Measurements from ENCODE around the gene GPC3.

GPC3 gene

DNA sequence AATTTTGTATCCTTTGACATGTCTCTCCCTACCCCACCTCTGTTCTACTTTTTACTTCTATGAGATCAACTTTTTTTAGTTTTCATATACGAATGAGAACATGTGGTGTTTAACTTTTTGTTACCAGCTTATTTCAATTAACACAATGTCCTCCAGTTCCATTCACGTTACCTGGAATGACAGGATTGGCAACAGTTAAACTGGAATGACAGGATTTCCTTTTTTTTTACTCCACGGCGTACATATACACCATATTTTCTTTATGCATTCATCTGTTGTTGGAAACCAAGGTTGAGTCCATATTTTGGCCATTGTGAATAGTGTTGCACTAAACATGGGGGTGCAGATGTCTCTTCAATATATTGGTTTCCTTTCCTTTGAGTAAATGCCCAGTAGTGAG, 398.3 kb downstream of the GPC3 start:
- DNase-seq, result no peak

DNA sequence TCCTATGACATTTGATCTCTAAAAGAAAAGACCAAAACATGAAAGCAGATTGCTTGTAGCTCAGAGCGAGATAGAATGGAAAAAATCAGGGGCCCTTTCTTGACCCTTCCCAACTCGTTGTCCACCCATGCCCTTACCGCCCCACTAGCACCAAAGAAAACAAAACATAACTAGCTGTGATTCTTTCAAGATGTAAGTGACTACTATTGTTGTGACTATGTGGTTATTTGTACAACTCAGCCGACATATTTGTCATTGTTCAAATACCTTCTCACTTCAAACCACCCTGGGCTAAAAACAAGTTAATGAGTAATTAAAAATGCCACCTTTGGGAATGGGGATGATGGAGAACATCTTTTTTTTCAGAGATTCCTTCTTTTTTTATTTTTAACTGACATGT, 399.0 kb downstream of the GPC3 start:
- no peak for DNase-seq

DNA sequence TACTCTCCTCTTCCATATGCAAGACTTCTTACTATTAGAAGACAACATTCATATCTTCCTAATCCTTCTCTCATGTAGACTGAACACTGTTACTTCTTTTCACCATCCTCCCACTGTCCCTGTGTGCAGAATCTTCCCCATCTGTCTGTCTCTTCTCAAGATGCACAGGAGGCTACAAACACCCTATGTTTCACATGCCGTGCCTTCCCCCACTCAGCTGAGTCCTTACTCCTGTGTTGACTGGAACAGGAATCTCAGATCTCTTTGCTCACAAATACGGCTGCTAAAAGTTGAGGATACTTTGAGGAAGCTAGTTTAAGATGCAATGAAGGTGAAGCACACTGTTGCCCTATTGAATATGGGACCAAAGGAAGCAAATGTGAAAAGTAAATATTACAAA, 401.6 kb downstream of the GPC3 start:
- no peak for DNase-seq

DNA sequence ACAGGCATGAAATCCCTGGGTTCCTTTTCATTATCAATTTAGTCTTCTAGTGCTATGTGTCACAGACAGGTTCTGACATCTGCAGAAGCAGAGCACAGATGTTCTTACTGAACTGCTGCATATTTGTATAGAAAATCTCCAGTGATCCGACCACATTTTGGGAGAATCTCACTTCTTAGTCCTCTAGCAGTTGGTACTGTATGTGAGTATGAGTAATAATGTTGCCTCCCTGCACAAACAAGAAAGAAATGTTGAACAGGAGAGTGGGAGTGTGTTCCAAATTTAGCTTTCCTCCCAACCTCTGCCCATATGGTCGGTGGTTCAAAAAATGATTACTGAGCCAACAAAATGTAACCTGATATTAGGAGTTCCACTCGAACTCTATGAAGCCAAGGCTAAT, 404.8 kb downstream of the GPC3 start:
- DNase-seq, result no peak

DNA sequence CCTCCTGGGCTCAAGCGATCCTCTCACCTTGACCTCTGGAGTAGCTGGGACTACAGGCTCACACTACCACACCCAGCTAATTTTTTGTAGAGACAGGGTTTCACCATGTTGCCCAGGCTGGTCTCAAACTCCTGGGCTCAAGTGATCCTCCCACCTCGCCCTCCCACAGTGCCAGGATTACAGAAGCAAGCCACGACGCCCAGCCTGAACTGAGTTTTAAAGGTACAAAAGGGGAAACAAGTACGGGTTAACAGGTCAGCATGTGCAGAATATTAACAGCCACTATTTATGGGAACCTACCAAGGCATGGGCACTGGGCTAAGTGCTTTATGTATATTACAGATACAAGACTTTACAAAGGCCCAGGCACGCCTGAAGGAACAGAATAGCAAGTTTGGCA, 405.8 kb downstream of the GPC3 start:
- no peak for DNase-seq

DNA sequence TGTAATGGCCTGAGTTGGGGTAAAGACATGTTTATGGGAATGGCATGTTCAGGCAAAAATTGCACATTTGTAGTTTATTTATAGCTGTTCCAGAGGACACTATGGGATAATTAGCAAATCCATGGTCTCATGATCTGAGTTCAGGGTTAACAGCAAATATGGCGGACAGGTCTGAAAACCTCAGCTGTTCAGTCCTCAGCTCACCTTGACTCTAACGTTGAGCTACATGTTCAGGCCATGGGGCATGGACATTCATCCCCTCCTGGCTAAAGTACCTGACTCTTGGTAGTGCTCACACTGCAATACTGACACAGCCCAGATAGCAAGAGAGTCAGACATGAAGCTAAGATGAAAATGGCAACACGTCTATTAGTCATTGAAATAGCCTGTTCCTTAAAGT, 408.5 kb downstream of the GPC3 start:
- DNase-seq, result no peak

DNA sequence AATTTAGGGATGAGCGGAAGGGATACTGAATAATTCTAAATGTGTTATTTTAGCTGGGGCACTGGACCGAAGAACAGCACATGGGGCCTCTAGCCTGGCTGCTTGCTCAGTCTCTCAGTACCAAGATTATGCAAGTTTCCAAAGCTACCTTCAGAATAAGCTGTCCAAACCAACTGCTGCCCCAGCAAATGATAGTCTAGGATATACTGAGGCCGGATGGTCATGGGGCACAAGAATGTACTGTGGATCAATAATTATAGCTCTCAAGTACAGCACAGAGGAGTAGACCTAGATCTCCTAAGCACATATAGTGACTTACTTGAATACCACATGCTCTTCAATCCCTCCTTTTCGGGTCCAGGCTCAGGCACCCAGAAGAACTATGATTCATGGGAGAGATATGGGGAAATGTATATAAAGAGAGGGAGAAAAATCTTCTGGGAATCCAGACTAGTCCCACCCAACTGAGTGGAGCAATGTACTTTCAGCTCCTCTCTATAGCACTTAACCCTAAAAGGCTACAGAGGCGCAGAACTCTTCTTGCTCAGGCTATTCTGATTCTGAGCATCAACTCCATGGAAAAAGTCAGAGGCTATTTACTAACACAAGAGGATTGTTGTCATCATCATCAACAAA, 409.8 kb downstream of the GPC3 start:
- DNase-seq, result no peak

DNA sequence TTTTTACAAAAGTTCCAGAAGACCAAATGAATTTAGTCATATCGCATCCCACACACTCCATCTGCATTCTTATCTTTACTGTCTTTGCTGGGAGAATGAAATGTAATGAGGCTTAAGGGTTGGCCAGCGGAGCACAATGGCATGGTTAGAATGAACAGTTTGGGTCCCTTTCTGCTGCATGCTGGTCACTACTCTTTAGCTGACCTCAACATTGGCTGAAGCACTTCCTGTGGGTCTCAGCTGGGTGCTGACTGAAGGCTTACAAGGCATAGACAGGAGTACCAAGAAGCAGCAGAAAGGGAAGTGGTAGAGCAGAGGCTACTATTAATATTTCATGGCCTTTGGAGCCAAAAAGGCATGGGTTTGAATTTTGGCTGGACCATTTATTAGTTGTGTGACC, 410.7 kb downstream of the GPC3 start:
- DNase-seq, result no peak

DNA sequence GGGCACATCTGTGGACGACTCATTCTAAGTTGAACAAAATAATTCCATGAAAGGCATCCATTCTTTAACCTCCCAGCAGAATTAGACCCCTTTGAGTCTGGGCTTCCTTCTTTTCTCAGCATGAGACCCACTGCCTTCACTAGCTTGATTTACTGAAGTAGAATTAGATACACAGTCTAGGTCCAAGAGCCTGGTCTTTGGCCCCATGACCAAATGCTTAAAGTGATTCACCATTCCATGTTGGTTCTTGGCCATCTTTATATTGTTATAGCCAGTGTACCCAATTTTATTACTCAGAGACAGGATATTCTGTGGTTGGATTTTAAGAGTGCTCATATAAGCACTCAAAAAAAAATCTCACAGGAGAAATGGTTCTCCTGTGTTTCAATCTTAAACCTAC, 414.8 kb downstream of the GPC3 start:
- DNase-seq, result no peak

DNA sequence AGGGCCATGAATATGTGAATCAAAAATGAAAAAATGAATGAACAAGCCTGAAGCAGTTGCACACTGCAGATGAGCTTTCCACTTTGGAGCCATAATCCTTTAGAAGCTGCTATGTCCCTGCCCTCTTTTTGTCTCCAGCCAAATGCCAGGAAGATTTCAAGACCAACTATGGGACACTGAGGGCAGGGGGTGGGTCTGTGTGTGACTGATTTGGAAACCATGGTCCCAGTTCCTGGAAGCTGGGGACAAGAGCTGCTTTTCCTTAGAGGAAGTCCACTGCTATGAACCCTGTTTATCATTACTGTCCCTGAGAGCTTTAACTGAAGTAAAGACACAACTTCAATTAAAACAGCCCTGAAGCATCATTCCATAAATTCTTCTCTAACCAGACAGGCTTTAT, 416.2 kb downstream of the GPC3 start:
- no peak for DNase-seq

DNA sequence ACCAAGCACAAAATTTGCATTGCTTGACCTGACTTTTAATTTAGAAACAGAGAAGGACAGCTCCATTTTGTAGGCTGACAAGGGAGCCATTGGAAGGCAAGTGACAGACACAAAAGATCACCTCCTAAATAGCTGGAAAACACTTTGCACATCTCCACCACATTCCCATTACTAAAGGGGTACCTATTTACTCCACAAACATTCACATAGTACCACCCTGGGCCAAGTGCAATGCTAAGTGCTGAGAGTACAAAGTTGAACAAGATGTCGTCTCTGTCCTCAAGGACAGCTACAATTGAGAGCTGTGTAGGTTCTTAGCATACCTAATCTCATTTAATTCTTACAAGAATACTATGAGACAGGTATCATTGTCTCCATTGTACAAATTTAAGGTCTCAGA, 417.3 kb downstream of the GPC3 start:
- DNase-seq, result no peak

DNA sequence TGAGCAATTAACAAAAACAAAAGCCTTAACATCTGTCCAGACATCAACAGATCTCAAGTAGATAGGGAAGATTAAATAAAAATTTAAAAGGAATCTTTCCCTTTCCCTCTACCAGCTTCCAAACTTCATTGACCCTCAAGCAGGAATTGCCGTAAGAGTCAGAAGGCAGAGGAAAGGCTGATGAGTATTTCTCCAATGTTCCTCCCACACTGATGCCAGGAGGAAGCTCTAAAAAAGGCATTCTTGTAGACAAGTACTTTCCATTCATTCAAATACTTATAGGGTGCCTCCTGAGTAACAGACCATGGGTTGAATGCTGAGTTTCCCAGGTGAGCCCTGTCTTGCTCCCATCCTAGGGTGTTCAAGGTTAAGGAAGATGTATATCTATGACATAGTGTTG, 418.5 kb downstream of the GPC3 start:
- no peak for DNase-seq

DNA sequence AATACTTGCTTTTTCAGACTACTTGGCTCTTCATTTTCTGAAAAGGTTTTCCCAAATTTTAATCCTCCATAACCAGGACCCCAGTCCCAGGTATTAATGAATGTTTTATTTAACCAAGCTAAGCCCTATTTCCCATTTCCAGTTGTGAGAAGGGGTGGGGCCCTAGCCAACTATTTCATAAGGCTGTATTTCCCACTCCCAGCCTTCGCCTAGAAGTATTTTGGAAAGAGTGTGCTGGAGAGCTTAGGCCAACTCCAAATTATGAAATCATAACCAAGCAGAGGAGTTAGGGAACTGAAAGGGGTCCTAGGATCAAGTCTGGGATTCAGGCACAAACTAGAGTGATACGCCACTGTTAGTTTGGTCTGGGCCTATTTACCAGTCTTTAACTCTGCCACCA, 421.7 kb downstream of the GPC3 start:
- no peak for DNase-seq

DNA sequence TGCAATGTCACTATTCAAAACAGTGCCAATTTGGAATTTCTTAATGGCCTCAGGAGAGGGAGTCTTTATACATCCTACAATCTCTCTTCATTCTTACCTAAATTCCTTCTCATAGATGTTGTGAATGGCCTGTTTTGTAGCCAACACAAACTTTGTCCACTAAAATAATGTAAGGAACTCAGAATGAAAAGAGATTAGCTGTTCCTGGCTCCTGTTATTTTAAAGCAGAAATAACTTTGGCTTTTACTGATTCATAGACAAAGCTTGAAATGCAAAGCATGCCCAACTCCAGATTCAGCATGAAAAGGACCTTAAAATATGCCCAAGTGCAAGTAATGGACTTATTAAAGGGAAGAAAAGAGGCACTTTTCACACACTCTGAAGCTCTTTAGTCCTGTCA, 424.1 kb downstream of the GPC3 start:
- DNase-seq, result no peak

DNA sequence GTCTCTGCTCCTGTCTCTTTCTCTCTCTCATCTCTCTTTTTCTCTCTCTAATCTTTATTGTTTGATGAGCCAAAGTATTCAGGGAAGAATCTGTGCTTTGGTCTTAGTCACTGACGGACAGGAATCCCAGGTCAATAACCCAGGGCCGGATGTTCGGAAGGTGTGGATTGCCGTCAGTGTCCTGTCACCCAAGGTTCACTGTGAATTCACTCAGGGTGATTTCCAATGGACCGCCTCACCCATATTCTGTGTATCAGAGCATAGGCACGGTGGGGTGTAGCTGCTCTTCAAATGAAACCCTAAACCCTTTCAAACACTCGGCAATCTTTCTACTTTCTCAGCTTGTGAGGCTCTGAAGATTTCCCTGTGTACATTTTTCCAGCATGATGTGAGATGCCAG, 425.5 kb downstream of the GPC3 start:
- DNase-seq, result no peak

DNA sequence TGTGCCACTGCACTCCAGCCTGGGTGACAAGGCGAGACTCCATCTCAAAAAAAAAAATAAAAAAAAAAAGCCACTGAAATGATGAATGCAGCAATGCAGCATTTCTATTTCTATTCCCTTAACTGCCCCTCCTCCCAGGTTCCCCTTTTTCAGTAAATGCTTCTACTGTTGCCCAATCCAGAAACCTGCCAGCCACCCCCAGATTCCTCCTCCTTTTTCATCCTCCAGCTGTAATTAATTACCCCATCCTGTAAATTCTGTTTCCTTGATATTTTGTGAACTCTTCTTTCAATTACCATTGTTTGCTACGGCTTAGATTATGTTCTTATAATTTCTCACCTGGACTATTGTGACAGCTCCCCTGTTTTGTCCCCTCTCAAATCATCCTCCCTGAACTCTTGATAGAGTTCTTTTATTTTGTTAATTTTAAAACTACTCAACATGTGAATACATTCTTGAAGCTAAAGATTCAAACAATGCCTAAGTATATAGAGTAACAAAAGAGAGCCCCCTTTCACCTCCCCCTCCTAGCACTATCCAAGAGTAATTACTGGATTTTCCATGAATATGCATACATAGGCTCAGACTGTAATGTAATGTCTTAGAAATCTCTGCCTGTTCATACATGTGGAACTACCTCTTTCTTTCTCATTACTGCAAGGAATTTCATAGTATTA, 429.5 kb downstream of the GPC3 start:
- no peak for DNase-seq

DNA sequence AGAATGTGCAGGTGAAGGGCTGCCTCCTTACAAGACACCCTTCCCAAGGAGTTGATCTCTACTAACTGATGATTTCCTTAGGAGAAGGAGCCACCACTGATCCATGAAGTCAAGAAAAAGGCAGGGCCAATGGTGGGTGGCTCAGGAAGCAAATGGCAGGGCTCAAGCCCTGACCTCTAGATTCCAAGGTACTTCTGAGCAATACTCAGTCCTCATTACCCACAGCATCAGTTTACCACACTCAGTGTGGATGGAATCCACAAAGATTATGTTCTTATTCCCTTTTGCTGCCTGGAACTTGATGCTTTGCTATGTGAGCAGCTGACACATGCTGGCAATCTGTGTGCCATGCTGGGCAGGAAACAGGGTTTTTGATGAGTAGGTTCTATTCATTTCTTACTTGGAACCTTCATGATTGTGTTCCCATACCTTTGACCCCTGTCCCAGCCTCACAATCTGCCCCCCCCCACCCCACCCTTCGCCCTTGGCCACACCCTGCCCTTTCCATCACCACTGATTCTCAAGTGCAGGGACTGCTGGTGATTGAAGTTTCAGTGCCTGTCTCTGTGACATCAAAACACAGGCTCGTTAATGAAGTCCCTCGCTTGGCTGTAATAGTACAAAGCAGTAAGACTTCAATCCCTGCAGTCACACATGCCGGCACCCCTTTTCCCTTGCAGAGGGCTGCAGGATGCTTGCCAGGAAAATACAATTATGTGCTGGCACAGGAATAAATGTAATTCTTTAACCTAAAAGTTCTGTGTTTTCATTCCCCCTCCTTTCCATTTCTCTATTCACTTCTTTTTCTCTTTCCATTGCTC, 434.5 kb downstream of the GPC3 start:
- DNase-seq, result no peak

DNA sequence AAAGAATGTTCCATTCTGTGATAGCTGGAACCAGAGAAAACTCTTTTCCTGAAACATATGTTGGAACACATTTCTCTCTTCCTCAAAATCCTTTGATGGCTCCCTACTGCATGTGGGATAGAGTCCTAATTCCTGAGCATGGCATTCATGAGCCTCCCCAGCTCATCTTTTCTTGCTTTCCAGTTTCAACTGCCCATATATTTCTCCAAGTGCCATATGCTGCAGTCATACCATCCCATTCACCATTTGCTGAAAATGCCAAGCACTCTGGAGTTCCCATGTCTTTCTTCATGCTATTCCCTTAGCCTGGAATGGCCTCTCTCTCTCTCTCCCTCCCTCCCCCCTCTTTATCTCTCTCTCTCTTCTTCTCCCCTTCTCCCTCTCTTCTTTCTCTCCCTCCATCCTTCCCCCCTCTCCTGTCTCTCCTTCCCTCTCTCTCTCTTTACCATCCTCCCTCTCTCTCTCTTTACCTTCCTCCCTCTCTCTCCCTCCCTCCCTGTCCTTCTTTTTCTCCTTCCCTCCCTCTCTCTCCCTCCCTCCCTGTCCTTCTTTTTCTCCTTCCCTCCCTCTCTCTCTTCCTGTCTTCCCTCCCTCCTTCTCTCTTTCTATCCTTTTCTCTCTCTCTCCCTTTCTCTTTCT, 436.0 kb downstream of the GPC3 start:
- no peak for DNase-seq

DNA sequence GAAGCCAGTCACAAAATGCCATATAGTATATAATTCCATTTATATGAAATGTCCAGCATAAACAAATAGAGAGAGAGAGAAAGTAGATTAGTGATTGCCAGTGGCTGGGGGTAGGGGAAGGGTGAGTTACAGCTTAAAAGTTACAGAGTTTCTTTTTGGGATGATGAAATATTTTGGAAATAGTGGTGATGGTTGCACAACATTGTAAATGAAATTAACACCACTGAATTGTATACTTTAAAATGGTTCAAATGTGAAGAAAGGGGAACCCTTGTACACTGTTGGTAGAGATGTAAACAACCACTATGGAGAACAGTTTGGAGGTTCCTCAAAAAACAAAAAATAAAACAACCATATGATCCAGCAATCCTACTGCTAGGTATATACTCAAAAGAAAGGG, 439.0 kb downstream of the GPC3 start:
- no peak for DNase-seq

DNA sequence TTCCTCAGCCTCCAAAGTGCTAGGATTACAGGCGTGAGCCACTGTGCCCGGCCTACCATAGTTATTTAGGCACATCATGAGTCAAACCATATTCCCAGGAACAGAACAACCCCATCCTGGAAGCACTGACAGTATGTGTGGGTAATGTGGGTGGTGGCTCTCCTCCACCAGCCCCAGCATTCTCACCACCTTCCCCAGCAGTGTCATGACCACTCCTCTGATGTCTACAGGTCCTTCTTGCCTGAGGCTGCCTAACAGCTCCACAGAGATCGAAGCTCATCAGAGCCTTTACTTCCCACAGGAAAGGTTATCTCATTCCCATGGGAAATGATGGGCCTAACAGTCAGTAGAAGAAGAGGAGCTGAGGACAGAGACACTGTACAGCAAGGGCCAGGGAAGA, 440.6 kb downstream of the GPC3 start:
- no peak for DNase-seq

DNA sequence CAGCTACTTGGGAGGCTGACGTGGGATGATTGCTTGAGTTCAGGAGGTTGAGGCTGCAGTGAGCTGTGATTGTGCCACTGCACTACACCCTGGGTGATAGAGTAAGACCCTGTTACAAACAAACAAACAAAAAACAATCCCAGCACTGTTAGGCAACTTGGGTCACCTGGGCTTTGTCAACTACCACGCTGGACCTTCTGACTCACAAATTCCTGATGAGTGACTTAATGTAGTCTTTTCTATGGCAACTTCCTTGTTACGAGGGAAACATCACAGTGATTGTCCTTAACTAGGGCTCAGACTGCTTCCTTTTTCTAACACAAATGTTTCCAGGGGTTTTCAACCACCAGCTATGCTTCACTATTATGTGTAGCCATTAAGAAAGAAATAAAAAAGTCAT, 441.3 kb downstream of the GPC3 start:
- DNase-seq, result no peak

DNA sequence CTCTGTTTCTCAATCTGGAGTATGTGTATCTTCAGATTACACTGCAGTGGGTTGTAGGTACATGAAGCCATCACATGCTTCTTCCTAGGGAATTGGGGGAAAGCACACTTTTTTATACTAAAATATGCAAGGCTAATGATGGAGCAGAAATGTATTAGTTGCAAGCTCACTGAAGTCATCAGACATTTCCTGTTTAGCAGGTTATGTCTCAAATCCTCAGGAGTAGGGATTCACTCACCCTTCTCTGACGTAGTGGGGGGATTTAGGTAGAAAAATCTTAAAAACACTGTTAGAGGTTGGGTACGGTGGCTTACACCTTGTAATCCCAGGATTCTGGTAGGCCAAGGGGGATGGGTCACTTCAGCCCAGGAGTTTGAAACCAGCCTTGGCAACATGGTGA, 441.7 kb downstream of the GPC3 start:
- DNase-seq, result no peak

DNA sequence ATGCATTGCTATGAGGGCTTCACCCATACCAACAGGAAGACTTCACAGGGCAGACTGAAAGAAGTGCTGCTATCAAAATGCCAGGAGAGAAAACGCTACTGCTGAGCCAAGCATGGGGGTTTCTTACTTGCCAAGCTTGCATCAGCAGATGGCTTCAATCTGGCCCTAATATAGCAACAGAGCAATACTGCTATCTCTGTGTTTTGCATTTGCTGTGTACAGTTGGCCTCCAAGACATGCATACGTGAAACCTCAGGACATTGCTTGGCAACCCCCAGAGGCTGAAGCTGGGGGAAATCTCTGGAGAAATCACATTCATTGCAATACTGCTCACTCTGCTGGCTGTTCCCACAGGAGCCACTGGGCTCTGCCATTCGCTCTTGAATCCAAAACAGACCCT, 442.9 kb downstream of the GPC3 start:
- DNase-seq, result no peak

DNA sequence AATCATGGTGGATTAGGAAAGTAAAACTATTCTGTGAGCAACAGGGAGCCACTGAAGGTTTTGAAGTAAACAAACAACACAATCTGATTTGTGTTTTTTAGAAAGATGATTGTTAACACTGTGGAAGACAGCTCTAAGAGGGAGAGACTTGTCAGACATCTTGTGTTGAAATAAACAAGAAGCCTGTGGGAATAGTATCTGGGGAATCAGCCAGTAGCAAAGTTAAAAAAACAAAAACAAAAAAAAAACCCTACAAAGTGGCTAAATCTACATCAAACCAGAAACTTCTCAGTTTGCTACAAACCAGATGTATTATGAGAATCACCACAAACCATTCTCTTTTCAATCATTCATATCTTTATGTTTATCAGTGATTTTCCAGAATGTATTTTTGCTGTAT, 444.4 kb downstream of the GPC3 start:
- no peak for DNase-seq
